ENCODE data around the gene AQP3. TPM values are rescaled to one million over a fixed set of nuclear protein-coding genes. Genes with fewer than 3 reads are reported as not detected.

Gene AQP3
- total and polyA plus RNA-seq, 2 of the 13 experiments (the other 11 are each of a cell fraction or from before 2014, with no cell fraction given), result 1.4 to 5.5 TPM

DNA sequence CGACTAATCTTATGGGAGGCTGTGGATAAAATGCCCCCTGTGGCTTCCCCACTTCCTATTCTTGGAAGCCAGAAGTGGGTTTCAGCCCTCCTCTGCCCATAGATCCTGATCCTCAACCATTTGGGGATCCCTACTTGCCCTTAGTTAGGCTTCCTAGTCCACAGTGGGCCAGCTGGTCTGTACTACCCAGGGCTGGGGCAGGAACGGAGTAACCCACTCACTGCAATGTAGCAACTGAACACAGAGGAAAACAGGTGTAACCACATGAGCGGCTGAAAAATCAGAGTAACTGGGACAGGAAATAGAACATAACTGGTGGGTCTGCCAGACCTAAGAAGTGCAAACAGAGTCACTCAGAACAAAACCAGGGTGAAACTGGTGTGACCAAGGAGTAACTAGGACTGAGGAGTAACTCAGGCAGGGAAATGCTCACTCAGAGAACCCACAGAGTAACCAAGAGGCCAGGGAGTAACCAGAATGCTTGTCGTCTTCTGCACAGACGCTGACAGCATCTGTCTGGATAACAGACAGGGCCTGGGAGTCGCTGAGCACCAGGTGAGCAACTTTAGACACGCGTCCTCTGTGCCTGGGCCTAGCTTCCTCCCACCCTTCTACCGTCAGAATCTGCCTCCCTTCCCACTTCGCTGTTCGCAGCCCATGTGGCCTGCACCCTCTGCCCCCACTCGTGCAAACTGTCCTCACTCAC, 1.0 kb downstream of the AQP3 start:
- intact Hi-C loops (cut with micrococcal nuclease; ENCODE audit: unreplicated experiment), result loop anchor here (2.0 kb wide), 1 partner anchor 44 kb away; the partner anchor contains the start of gene AQP7
- ChIA-PET POLR2A (interaction anchor here (0.9 to 2.6 kb wide), 8 partner anchors 11 to 71 kb away, joined by 3 to 18 read pairs (median 4); partner anchors contain the start of gene NOL6), CTCF (ENCODE audit: low intra/inter-chr PET ratio, low total read pairs) (interaction anchor here (1.2 kb wide), 1 partner anchor 43 kb away, joined by 4 read pairs; no protein-coding TSS in a partner anchor)
- WGBS (ENCODE audit: low lambda C conversion rate), result under 1% methylated on average over 7 of the region's 12 CpGs
- Histone ChIP-seq H3K27me3 (ENCODE audit: control insufficient read depth in 1 of 2, insufficient read depth in 2 of 2, low read length in 2 of 2) (peaks cover 8 to 48% of the 10 kb centered on the region in 2 experiments), H3K27ac (ENCODE audit: extremely low read length, insufficient read depth, low read length) (no peak overlapping the region), H3K79me2 (ENCODE audit: insufficient read depth, low read length) (no peaks in the 10 kb centered on the region), H2AFZ (ENCODE audit: low read length) (no peak overlapping the region), H3K4me3 (replicated peaks in 1 of 3; ENCODE audit: insufficient read depth in 1 of 3, low read depth in 2 of 3, low read length in 3 of 3) (peak overlapping the region; percentile 30 to 70 (median 51); a peak in 5 of 6 replicates), H3K9ac (ENCODE audit: insufficient read depth, low read depth, low read length) (peak overlapping the region; percentile 29; the same call in 1 of the 2 replicates), H3K4me1 (ENCODE audit: insufficient read depth, low read length) (peaks cover 66% of the 10 kb centered on the region), H3K9me3 (ENCODE audit: low read length) (no peaks in the 10 kb centered on the region), H4K20me1 (ENCODE audit: insufficient read depth, low read length) (no peaks in the 10 kb centered on the region), H3K36me3 (replicated peaks in 1 of 2; ENCODE audit: control insufficient read depth in 1 of 2, insufficient read depth in 2 of 2, low read length in 2 of 2) (no peaks in the 10 kb centered on the region), H3K4me2 (ENCODE audit: low read depth, low read length) (peak overlapping the region; percentile 89)
- ATAC-seq (peak; percentile 43), DNase-seq (ENCODE audit: low spot score) (no peak), FAIRE-seq (no peak)
- no TSS peak for BruUV-seq (replicated peaks)
- in situ Hi-C loops (cut with HindIII; ENCODE audit: extremely low pct_ligation_motif_present, low pct_unique_long_range_greater_than_20kb), result loop anchor here (5.0 kb wide), 1 partner anchor 39 kb away; no protein-coding TSS in a partner anchor
- TF ChIP-seq ZNF891 (CRISPR knock-in tag; IDR thresholded peaks at IDR 0.05) (no peak), MTERF4 (CRISPR knock-in tag; IDR thresholded peaks at IDR 0.05) (0 out of 2 replicates have a peak, but pooled peaks have one; percentile 34), CCDC6 (CRISPR knock-in tag; IDR thresholded peaks at IDR 0.05) (no peak), NRL (CRISPR knock-in tag; IDR thresholded peaks at IDR 0.05; ENCODE audit: borderline replicate concordance) (no peak), YEATS4 (CRISPR knock-in tag; IDR thresholded peaks at IDR 0.05; ENCODE audit: borderline replicate concordance) (0 out of 2 replicates have a peak, but pooled peaks have one; percentile 11), HNF4G (IDR thresholded peaks at IDR 0.05; ENCODE audit: borderline replicate concordance, low read depth, low read length) (peak; percentile 9; the same call in 1 of the 2 replicates), HNF4G (CRISPR knock-in tag; IDR thresholded peaks at IDR 0.05; ENCODE audit: borderline replicate concordance, low read depth) (no peak), RORA (CRISPR knock-in tag; IDR thresholded peaks at IDR 0.05) (no peak), TOE1 (CRISPR knock-in tag; IDR thresholded peaks at IDR 0.05) (no peak), ZNF264 (CRISPR knock-in tag; IDR thresholded peaks at IDR 0.05) (no peak), ZHX1 (CRISPR knock-in tag; IDR thresholded peaks at IDR 0.05; ENCODE audit: low read depth) (no peak), ZNF816 (CRISPR knock-in tag; IDR thresholded peaks at IDR 0.05; ENCODE audit: borderline replicate concordance) (peak; percentile 55; the same call in 1 of the 2 replicates), ZBTB46 (CRISPR knock-in tag; IDR thresholded peaks at IDR 0.05; ENCODE audit: borderline replicate concordance) (no peak), ZNF775 (CRISPR knock-in tag; IDR thresholded peaks at IDR 0.05; ENCODE audit: borderline replicate concordance) (no peak), ZNF670 (CRISPR knock-in tag; IDR thresholded peaks at IDR 0.05; ENCODE audit: borderline replicate concordance) (peak; percentile 54; the same call in 1 of the 2 replicates), TGIF2 (CRISPR knock-in tag; IDR thresholded peaks at IDR 0.05) (0 out of 2 replicates have a peak, but pooled peaks have one; percentile 10), TBP (CRISPR knock-in tag; IDR thresholded peaks at IDR 0.05) (no peak), ZFP82 (CRISPR knock-in tag; IDR thresholded peaks at IDR 0.05; ENCODE audit: borderline replicate concordance) (0 out of 2 replicates have a peak, but pooled peaks have one; percentile 35)

Measured in HepG2 (cell line).